NCI-H187 treated with DMSO at 0.1 percent for 48 hours (cell line): Measurements from ENCODE around the gene COX7A1.
"Not testable (repeated sequence)": the region's sequence is repeated elsewhere in the genome, so short reads cannot be mapped to it uniquely, and the experiment has no call there.

Source experiments
- DNase-seq: peaks from one replicate; lab custom pipeline; 2025; lab: John Stamatoyannopoulos, UW

The COX7A1 gene

GRCh38 chr19:36141039-36141927 lies 11.0 kb downstream of the COX7A1 start:
- peak; percentile 65 for DNase-seq

DNA sequence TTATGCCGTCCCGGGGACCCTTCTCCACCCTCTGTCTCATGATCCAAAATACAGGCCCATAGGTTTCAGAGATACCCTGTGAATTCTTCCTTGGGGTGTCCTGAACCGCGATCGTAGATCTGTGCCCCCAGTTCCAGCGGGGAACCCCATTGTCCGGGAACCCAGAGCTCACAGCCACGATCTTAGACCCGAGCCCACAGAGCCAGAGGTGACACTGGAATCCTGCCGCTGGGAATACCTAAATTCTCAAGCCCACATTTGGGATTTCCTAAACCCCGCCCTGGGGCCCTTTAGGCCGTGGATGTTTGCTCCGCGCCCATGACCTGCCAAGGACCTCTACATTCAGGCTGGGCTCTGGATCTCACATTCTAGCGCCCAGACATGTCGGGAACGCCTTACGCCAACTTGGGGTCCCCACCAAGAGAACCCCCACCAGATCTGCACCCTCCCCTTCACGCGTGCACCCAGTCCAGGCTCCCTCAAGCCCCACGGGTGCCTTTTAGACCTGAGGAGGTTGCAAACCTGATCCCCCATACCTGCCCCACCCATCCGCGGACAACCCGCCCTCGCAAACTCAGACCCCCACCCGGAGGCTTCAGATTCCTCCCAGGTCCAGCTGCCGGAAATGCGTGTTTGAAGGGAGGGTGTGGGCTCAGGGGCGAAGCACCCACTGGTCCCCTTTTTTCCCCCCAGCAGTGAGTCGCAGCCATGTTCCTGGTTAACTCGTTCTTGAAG lies 11.8 kb downstream of the COX7A1 start:
- DNase-seq, result no peak

- DNase-seq, result peak; percentile 67
Measured at GRCh38 chr19:36139473-36140303, 12.6 kb downstream of the COX7A1 start, which contains the start of gene CAPNS1. Gene CAPNS1 (plus strand): TSS chr19:36140066. CDS start chr19:36141012, 946 bp downstream.

DNA sequence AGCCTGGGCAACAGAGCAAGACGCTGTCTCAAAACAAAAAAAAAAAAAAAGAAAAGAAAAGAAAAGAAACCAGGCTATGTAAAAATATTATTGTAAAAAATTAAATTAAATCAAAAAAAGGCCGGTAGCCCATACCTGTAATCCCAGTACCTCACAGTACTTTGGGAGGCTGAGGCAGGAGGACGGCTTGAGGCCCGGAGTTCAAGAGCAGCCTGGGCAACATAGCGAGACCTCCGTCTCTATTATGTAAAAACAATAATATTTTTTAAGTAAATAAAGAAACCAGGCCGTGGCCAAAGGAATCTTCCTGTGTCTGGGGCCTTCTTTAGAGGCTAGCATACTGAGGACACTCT lies 13.2 kb downstream of the COX7A1 start:
- DNase-seq, result no peak

- DNase-seq, result no peak
Measured at GRCh38 chr19:36136964-36137686, 15.1 kb downstream of the COX7A1 start.

- not testable (repeated sequence) for DNase-seq
Measured at GRCh38 chr19:36134867-36135266, 17.4 kb downstream of the COX7A1 start.

DNA sequence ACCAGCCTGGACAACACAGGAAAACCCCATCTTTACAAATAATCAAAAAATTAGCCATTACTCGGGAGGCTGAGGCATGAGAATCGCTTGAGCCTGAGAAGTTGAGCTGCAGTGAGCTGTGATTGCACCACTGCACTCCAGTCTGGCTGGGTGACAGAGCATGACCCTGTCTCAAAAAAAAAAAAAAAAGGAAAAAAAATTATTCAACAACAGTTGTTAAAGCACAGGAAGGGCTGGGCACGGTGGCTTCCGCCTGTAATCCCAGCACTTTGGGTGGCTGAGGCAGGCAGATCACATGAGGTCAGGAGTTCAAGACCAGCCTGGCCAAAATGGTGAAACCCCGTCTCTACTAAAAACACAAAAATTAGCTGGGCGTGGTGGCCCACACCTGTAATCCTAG lies 21.0 kb downstream of the COX7A1 start:
- DNase-seq, result not testable (repeated sequence)

GRCh38 chr19:36128392-36128736 lies 23.9 kb downstream of the COX7A1 start:
- no peak for DNase-seq

GRCh38 chr19:36125557-36125956 lies 26.7 kb downstream of the COX7A1 start:
- no peak for DNase-seq

DNA sequence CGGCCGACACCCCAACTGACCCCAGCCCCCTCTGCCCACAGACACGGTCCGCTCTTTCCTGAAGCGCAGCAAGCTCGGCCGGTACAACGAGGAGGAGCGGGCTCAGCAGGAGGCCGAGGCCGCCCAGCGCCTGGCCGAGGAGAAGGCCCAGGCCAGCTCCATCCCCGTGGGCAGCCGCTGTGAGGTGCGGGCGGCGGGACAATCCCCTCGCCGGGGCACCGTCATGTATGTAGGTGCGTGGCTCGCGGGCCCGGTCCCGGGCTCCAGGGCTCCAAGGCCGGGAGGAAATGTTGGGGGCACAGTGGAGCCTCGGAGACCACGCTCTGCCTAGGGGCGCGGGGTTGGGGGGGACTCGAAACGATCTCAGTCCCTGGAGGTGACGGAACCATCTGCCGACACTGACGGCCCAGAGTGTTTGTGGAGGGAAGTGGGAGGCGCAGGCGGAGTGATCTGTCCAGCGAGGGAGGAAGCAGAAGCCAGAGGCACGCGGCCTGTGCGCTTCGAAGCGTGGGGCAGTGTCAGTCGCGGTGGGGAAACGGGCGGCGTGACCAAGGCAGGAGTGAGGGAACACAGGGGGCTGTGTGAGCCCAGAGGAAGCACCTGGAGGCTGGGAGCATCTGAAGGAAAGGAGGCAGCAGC lies 30.6 kb downstream of the COX7A1 start:
- no peak for DNase-seq

GRCh38 chr19:36120984-36121358 lies 31.3 kb downstream of the COX7A1 start:
- no peak for DNase-seq

DNA sequence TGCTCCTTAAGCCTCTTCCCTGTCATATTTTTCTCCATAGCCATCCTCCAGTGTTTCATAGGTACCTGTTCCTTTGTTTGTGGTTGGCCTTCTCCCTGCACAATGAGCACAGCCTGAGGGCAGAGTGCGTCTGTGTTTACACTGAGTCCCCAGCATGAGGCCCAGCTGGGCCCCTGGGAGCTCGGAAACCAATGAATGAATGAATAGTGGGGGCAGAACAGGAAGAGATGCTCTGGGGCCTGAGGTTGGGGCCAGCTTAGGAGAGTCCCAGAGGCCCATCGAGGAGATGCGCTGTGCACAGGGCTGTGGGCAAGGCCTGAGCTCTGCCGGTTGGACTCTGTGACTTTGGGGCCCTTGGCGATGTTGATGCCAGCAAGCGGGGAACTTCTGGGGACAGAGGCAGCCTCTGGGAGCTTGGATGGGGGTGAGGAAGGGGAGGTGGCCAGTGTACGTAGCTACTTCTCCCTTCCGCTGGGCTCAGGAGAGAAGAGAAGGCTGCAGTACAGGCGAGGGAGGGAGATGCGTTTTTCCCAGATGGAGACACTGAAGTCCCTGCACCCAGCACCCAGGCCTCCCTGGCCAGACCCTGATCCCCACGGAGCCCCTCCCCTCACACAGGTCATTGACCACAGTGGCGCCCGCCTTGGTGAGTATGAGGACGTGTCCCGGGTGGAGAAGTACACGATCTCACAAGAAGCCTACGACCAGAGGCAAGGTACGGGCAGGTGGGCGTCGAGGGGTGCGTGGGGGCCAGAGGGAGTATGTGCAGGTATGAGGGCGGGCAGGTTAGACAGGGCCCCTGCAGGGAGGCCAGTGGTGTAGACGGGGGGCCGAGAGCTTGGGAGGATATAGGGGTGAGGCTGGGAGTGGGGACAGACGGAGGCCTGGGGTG lies 31.9 kb downstream of the COX7A1 start:
- DNase-seq, result no peak

GRCh38 chr19:36116344-36116637 lies 36.0 kb downstream of the COX7A1 start:
- DNase-seq, result no peak

- DNase-seq, result no peak
Measured at GRCh38 chr19:36115453-36116343, 36.5 kb downstream of the COX7A1 start, which contains the start of gene TBCB. Gene TBCB (plus strand): TSS chr19:36115468. CDS start chr19:36115561, 93 bp downstream.

DNA sequence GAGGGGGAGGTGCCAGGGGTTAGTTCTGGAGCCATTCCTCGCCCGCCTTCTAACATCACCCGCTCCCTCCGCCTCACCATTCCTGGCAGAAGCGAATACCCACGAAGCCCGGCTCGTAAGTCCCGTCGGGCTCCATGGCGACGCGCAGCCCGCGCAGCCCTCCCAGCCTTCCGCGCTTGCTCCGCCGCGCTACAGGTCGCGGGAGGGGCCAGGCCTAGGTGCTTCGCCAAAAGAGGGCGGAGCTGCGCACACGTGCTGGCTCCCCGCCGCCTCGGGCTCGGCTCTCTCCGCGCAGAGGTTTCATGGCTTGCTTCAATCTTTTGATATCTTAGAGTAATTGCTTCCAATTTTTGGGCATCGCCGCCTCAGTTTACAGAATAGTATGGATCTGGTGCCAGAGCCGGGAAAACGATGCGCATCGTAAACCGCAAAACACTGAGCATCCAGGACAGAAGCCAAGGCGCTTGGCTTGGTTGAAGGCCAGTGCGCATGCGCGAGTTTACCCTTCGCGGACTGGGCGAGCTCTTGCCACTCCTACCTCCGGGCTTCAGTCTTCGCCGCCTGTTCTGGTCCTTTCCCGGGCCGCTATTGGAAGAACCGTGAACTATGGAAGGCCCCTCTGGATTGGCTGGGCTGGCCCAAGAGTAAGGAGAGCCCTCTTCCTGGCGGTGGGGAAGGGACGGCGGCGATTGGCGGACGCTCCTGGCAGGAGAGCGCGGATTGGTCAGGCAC lies 37.4 kb downstream of the COX7A1 start, which contains the start of gene POLR2I:
TSS of gene POLR2I (minus strand) at position 155 of the 732 bp plus-strand sequence. CDS start at position 136, 19 bp downstream.
- DNase-seq, result peak; percentile 99

DNA sequence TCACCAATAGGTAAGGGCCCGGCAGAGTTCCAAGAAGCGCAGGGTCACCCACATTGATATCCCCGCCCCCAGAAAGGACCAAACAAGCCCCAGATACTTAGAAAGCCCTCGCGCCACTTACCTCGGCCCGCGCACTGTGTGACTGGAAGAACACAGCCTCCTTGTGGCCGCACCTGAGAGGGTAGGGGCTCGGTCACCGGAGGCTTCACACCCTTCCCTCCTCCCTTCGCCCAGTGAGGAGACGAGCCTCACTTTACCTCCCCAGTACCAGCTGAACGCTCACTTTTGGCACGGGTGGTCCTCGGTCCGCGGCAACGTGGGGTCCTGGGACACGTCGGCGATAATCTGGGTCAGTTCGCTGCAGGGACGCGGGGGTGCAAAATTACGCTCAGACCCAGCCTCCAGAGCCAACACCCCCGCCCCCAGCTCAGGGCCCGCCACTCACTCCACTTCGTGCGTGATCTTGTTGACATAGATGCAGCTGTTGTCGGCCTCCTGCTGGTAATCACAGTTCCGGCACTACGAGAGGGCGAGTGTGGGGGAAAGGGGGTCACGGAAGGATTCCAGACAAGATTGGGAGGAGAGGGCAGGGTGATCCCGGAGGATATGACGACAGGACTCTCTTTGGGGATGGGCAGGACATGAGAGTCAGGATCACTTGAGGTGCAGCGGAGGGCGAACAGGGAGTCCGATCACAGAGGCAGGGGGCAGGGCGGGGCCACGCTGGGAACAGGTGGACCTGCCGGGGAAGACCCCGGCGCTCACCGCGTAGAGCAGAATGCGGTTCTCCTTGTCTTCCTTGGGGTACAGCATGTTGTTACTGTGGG lies 38.1 kb downstream of the COX7A1 start:
- DNase-seq, result no peak

DNA sequence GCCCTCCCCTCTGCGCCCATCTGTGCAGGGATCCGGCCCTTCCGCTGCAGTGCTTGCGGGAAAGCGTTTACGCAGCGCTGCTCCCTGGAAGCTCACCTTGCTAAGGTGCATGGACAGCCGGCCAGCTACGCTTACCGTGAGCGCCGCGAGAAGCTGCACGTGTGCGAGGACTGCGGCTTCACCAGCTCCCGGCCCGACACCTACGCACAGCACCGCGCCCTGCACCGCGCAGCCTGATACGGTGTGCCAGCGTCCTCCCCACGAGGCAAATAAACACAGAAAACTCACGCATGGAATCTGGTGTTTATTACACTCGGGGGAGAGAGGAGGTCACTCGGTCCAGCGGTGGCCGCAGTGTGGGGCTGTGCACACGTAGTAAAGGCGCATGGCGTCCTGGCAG lies 38.8 kb downstream of the COX7A1 start:
- DNase-seq, result no peak

- DNase-seq, result no peak
Measured at GRCh38 chr19:36112678-36113077, 39.6 kb downstream of the COX7A1 start.
